GM12865 (cell line): ENCODE data around the gene PCDHA4.

Source experiments
- DNase-seq: peaks from one replicate; pipeline ENCODE4 v3.0.0; 2010; ENCODE audit warnings: low read depth
- H3K4me3 ChIP-seq: 2 replicates; pipeline ENCODE4 v1.5.1; 2011; ENCODE audit warnings: mild to moderate bottlenecking, low read depth, low read length, control low read depth
- TF ChIP-seq, protein P1 (sequence below): IDR thresholded peaks from 2 replicates; pipeline ENCODE4 v1.5.1; 2011; ENCODE audit warnings: low read length, control low read depth, low read depth, inconsistent platforms; ENCODE audit not compliant: insufficient read depth; ENCODE audit errors: missing control alignments

The PCDHA4 gene

DNA sequence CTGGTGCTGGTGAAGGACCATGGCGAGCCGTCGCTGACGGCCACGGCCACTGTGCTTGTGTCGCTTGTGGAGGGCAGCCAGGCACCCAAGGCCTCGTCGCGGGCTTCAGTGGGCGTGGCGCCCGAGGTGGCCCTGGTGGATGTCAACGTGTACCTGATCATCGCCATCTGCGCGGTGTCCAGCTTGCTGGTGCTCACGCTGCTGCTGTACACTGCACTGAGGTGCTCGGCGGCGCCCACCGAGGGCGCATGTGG, 51.0 kb downstream of the PCDHA4 start:
- H3K4me3 ChIP-seq, result no peak overlapping the region
- DNase-seq, result no peak
- TF ChIP-seq, protein P1, sequence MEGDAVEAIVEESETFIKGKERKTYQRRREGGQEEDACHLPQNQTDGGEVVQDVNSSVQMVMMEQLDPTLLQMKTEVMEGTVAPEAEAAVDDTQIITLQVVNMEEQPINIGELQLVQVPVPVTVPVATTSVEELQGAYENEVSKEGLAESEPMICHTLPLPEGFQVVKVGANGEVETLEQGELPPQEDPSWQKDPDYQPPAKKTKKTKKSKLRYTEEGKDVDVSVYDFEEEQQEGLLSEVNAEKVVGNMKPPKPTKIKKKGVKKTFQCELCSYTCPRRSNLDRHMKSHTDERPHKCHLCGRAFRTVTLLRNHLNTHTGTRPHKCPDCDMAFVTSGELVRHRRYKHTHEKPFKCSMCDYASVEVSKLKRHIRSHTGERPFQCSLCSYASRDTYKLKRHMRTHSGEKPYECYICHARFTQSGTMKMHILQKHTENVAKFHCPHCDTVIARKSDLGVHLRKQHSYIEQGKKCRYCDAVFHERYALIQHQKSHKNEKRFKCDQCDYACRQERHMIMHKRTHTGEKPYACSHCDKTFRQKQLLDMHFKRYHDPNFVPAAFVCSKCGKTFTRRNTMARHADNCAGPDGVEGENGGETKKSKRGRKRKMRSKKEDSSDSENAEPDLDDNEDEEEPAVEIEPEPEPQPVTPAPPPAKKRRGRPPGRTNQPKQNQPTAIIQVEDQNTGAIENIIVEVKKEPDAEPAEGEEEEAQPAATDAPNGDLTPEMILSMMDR, result no peak

DNA sequence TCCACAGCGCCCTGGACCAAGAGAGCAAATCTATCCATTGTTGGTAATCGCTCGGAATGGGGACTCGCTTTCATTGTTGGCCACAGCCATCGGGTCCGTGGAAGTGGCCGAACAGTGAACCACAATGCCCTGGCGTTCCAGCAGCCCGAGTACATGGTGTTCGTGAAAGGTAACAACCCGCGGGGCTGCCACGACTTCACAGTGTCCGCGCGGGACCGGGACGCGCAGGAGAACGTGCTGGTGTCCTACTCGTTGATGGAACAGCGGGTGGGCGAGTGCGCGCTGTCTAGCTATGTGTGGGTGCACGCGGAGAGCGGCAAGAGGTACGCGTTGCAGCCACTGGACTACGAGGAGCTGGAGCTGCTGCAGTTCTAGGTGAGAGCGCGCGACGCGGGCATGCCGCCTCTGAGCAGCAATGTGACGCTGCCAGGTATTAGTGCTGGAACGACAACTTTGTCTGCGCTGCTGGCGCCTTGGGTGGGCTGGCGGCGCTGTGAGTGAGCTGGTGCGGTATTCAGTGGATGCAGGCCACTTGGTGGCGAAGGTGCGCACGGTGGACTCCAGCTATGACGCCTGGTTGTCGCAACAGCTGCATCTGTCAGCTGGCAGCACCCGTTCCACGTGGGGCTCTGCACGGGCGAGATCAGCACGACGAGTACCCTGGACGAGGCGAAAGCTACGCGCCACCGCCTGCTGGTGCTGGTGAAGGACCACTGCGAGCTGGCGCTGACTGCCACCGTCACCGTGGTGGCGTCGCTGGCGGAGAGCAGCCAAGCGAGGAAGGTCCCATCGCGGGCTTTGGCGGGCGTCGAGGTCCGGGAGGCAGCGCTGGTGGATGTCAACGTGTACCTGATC, 55.8 kb downstream of the PCDHA4 start:
- TF ChIP-seq, protein P1, result no peak

More for the DNA sequence above, 55.8 kb downstream of the PCDHA4 start:
- no peak for DNase-seq
- no peak overlapping the region for H3K4me3 ChIP-seq
